Omental fat pad (tissue), 4 donors: ENCODE measurements around the gene YIPF4. TPM values are rescaled to one million over a fixed set of nuclear protein-coding genes. Genes with fewer than 3 reads are reported as not detected.
"Not testable (repeated sequence)": the region's sequence is repeated elsewhere in the genome, so short reads cannot be mapped to it uniquely, and the experiment has no call there.

Experiments used
- ATAC-seq: fragments of 150-250 bp; one replicate; pipeline ENCODE4 v1.9.1; 2016; ENCODE audit warnings: mild to moderate bottlenecking, moderate library complexity; ENCODE audit not compliant: low FRiP score
- DNase-seq: peaks from one replicate; pipeline ENCODE4 v3.0.0-alpha.2; 2019; ENCODE audit warnings: low spot score
- total RNA-seq, 4 donors: library from RNA; depleted of rRNA; stranded (reverse); fragments of >200 nt; gene quantifications; one replicate each; pipeline ENCODE4 v1.1.0, GENCODE V29; 2016
- TF ChIP-seq, protein P1 (sequence below), 3 donors: fragments of 450-650 bp; IDR thresholded peaks; one replicate each; pipeline ENCODE4 v1.5.1; 2016 to 2017; ENCODE audit warnings: antibody characterized with exemption in 3 of 3, mild to moderate bottlenecking in 3 of 3, moderate library complexity in 2 of 3

YIPF4 gene
- total RNA-seq, 4 donors from 2014 or later: 12.2 to 33.9 (median 16.9) TPM

DNA sequence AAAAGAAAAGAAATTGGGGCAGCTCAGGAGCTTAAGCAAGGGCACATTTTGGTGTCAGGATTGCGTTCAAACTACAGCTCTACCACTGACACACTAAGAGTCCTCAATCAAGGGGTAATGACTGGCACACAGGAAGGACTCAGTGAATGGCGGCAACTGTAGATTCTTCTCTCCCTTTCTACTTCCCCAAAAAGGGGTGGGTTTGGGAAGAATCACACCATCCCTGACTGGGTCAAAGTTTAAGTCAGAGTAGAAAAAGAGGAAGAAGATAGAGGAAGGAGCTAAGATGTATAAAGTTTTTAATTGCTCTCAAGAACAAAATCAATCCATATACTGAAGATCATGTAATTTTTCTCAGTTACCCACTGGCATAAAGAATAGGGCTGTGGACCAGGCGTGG is 15.6 kb upstream of the YIPF4 start:
- DNase-seq: no peak
- no peak for ATAC-seq
- TF ChIP-seq, protein P1, sequence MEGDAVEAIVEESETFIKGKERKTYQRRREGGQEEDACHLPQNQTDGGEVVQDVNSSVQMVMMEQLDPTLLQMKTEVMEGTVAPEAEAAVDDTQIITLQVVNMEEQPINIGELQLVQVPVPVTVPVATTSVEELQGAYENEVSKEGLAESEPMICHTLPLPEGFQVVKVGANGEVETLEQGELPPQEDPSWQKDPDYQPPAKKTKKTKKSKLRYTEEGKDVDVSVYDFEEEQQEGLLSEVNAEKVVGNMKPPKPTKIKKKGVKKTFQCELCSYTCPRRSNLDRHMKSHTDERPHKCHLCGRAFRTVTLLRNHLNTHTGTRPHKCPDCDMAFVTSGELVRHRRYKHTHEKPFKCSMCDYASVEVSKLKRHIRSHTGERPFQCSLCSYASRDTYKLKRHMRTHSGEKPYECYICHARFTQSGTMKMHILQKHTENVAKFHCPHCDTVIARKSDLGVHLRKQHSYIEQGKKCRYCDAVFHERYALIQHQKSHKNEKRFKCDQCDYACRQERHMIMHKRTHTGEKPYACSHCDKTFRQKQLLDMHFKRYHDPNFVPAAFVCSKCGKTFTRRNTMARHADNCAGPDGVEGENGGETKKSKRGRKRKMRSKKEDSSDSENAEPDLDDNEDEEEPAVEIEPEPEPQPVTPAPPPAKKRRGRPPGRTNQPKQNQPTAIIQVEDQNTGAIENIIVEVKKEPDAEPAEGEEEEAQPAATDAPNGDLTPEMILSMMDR (IDR thresholded peaks at IDR 0.05): no peak

GRCh38 chr2:32264422-32265105 is 13.1 kb upstream of the YIPF4 start, which contains the start of gene NLRC4:
Gene NLRC4, minus strand, starts transcription at chr2:32264886. Its CDS starts 8,111 bp downstream, at chr2:32256775.
- DNase-seq (no peak), ATAC-seq (no peak)
- TF ChIP-seq, protein P1 (IDR thresholded peaks at IDR 0.05): no peak

DNA sequence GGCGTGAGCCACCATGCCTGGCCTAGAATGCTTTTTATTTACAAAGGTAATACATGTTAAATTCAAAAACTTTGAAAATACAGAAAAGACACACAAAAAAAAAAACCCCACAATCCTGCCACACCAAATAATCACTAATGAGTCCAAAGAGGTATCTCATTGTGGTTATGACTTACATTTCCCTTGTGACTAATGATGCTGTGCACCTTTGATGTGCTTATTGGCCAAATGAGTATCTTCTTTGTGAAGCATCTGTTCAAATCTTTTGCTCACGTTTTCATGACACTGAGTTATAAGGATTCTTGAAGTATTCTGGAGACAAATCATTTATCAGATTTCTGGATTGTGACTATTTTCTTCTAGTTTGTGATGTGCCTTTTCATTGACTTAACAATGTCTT is 6.6 kb upstream of the YIPF4 start:
- DNase-seq (no peak), ATAC-seq (no peak)
- TF ChIP-seq, protein P1 (IDR thresholded peaks at IDR 0.05): no peak

DNA sequence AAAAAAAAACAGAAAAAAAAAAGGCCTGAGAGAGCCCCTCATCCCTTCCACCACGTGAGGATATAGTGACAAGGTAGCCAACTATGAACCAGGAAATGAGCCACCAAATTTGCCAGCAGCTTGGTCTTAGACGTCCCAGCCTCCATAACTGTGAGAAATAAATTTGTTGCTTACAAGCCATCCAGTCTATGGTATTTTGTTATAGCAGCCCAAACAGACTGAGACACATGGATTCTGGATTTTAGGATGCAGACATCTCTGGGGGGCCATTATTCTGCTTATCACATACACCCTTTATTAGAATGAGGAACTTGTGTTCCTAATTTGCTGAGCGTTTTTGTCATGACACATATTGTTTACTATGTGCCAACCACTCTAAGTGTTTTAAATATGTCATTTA is 5.4 kb upstream of the YIPF4 start:
- ATAC-seq (no peak), DNase-seq (no peak)
- TF ChIP-seq, protein P1 (IDR thresholded peaks at IDR 0.05): no peak

- TF ChIP-seq, protein P1 (IDR thresholded peaks at IDR 0.05): no peak
- DNase-seq (no peak), ATAC-seq (no peak)
Measured at GRCh38 chr2:32274289-32274688, 3.4 kb upstream of the YIPF4 start.

DNA sequence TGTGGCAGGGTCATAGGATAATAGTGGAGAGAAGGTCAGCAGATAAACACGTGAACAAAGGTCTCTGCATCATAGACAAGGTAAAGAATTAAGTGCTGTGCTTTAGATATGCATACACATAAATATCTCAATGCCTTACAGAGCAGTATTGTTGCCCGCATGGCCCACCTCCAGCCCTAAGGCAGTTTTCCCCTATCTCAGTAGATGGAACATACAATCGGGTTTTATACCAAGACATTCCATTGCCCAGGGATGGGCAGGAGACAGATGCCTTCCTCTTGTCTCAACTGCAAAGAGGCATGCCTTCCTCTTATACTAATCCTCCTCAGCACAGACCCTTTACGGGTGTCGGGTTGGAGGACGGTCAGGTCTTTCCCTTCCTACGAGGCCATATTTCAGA is 1.9 kb upstream of the YIPF4 start:
- not testable (repeated sequence) for DNase-seq, ATAC-seq

GRCh38 chr2:32277363-32277673 is 386 bp upstream of the YIPF4 start:
- DNase-seq (no peak), ATAC-seq (no peak)
- TF ChIP-seq, protein P1 (IDR thresholded peaks at IDR 0.05): no peak
